ENCODE data around the gene KCNJ9.
"Not testable (repeated sequence)": the region's sequence is repeated elsewhere in the genome, so short reads cannot be mapped to it uniquely, and the experiment has no call there.

Gene KCNJ9

GRCh38 chr1:160047111-160047991 lies 34.0 kb upstream of the KCNJ9 start:
- TF ChIP-seq CTCF (IDR thresholded peaks at IDR 0.05; ENCODE audit: extremely low read depth, missing control alignments), result no peak
- DNase-seq (ENCODE audit: low spot score), result no peak

GRCh38 chr1:160048335-160048734 lies 33.0 kb upstream of the KCNJ9 start:
- TF ChIP-seq CTCF (IDR thresholded peaks at IDR 0.05; ENCODE audit: extremely low read depth, missing control alignments), result no peak
- no peak for DNase-seq (ENCODE audit: low spot score)

GRCh38 chr1:160049101-160049500 lies 32.2 kb upstream of the KCNJ9 start:
- DNase-seq (ENCODE audit: low spot score), result no peak
- no peak for TF ChIP-seq CTCF (IDR thresholded peaks at IDR 0.05; ENCODE audit: extremely low read depth, missing control alignments)

GRCh38 chr1:160050182-160050581 lies 31.2 kb upstream of the KCNJ9 start:
- not testable (repeated sequence) for DNase-seq (ENCODE audit: low spot score)

GRCh38 chr1:160050619-160051018 lies 30.7 kb upstream of the KCNJ9 start:
- TF ChIP-seq CTCF (IDR thresholded peaks at IDR 0.05; ENCODE audit: extremely low read depth, missing control alignments), result no peak
- DNase-seq (ENCODE audit: low spot score), result no peak

- no peak for TF ChIP-seq CTCF (IDR thresholded peaks at IDR 0.05; ENCODE audit: extremely low read depth, missing control alignments)
These were observed 28.4 kb upstream of the KCNJ9 start for GRCh38 chr1:160052936-160053335.

GRCh38 chr1:160053548-160054365 lies 27.6 kb upstream of the KCNJ9 start:
- no peak for DNase-seq (ENCODE audit: low spot score)
- TF ChIP-seq CTCF (IDR thresholded peaks at IDR 0.05; ENCODE audit: extremely low read depth, missing control alignments), result no peak

More at GRCh38 chr1:160052936-160053335, 28.4 kb upstream of the KCNJ9 start:
- no peak for DNase-seq (ENCODE audit: low spot score)
